ENCODE measurements around the gene KSR1.

KSR1 gene

DNA sequence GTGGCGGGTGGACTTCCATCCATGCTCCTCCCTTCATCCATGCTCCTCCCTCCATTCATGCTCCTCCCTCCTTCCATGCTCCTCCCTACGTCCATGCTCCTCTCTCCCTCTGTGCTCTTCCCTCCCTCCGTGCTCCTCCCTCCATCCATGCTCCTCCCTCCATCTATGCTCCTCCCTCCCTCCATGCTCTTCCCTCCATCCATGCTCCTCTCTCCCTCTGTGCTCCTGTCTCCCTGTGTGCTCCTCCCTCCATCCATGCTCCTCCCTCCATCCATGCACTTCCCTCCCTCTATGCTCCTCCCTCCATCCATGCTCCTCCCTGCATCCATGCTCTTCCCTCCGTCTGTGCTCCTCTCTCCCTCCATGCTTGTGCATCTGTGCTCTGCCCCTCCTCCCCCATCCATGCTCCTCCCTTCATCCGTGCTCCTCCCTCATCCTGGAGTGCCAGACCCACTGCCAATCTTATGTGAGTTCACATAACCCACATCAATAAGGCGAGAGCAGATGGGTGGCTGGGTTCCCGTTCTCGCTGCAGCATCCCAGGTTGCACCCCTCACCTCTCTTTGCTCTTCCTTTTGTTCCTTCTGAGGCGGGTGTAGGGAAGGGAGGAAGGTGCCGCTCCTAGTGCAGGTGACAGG lies 22.8 kb downstream of the KSR1 start:
- TF ChIP-seq, protein P1, sequence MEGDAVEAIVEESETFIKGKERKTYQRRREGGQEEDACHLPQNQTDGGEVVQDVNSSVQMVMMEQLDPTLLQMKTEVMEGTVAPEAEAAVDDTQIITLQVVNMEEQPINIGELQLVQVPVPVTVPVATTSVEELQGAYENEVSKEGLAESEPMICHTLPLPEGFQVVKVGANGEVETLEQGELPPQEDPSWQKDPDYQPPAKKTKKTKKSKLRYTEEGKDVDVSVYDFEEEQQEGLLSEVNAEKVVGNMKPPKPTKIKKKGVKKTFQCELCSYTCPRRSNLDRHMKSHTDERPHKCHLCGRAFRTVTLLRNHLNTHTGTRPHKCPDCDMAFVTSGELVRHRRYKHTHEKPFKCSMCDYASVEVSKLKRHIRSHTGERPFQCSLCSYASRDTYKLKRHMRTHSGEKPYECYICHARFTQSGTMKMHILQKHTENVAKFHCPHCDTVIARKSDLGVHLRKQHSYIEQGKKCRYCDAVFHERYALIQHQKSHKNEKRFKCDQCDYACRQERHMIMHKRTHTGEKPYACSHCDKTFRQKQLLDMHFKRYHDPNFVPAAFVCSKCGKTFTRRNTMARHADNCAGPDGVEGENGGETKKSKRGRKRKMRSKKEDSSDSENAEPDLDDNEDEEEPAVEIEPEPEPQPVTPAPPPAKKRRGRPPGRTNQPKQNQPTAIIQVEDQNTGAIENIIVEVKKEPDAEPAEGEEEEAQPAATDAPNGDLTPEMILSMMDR (IDR thresholded peaks at IDR 0.05; ENCODE audit: low read depth, low read length), result no peak
- no peak overlapping the region for H3K4me3 ChIP-seq (ENCODE audit: low read depth, low read length)

DNA sequence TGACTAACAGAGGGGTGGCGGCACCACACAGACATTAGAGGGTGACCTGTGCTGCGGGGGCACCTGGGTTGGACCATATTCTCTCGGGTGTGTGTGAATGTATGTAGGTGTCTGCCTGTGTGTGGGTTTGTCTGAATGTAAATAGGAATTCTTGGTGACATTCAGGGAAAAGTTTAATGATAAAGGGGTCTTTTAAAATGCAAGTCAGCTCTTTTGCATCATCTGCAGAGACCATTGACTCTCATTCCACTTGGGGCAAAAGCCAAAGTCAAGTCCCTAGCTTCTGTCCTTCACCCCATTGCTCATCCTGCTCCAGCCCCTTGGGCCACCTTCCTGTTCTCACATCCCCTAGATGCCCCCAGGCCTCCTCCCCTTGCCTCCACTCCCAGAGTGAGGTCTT lies 23.6 kb downstream of the KSR1 start:
- H3K4me3 ChIP-seq (ENCODE audit: low read depth, low read length), result no peak overlapping the region
- TF ChIP-seq, protein P1 (IDR thresholded peaks at IDR 0.05; ENCODE audit: low read depth, low read length), result no peak

DNA sequence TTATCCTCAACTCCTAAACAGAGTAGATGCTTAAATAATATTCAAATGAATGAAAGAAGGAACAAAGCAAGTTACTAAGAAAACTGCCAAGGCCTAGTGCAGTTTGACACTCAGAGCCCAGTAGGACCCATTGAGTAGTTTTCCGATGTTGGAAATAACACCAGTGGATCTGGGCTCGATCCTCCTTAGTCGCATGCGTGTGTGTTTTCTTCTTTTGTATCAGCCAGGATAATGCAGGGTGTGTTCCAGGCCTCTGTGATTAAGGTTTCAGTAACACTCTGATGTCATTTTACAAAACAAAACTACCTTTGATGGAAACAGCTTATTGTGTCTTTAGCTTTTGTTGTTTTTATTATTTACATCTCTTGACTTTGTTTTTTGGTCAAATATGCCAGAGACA lies 24.5 kb downstream of the KSR1 start:
- TF ChIP-seq, protein P1 (IDR thresholded peaks at IDR 0.05; ENCODE audit: low read depth, low read length), result no peak

DNA sequence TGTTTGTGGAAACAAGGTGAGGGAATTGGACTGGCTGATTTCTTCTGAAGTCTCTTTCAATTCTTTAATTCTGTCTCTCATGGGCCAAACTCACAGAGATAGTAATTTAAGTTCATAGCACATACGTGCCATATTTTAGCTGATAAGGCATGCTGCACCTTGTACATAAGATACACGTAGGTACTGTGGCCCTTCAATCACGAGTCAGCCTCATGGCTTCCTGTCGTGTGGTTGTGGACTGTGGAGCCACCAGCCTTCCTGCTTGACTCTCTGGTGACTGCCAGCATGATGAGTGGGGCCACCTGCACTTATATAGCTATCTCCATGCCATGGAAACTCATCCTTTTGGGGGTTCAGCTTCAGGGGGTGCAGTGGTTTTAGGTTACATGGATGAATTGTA lies 25.1 kb downstream of the KSR1 start:
- no peak overlapping the region for H3K4me3 ChIP-seq (ENCODE audit: low read depth, low read length)
- TF ChIP-seq, protein P1 (IDR thresholded peaks at IDR 0.05; ENCODE audit: low read depth, low read length), result no peak

More for the DNA sequence above, 24.5 kb downstream of the KSR1 start:
- no peak overlapping the region for H3K4me3 ChIP-seq (ENCODE audit: low read depth, low read length)

DNA sequence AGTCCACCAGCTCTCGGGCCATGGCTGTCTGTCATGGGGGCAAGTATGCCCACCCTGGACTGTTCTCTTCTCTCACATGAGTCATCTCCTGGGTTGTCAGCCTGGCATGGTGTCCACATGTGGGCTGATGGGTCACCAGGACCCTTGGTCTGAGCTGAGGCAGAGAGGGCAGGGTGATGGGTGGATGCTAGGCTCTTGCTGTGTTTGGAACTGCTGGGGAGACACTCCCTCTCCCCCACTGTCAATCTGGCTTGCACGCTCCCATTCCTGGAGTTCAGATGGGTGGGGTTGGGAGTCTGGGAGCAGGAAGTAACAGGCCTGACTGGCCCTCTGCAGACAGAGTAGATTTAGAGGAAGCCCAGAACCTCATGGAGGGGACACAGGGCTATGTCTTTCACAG lies 28.9 kb downstream of the KSR1 start:
- H3K4me3 ChIP-seq (ENCODE audit: low read depth, low read length), result no peak overlapping the region
- TF ChIP-seq, protein P1 (IDR thresholded peaks at IDR 0.05; ENCODE audit: low read depth, low read length), result no peak

DNA sequence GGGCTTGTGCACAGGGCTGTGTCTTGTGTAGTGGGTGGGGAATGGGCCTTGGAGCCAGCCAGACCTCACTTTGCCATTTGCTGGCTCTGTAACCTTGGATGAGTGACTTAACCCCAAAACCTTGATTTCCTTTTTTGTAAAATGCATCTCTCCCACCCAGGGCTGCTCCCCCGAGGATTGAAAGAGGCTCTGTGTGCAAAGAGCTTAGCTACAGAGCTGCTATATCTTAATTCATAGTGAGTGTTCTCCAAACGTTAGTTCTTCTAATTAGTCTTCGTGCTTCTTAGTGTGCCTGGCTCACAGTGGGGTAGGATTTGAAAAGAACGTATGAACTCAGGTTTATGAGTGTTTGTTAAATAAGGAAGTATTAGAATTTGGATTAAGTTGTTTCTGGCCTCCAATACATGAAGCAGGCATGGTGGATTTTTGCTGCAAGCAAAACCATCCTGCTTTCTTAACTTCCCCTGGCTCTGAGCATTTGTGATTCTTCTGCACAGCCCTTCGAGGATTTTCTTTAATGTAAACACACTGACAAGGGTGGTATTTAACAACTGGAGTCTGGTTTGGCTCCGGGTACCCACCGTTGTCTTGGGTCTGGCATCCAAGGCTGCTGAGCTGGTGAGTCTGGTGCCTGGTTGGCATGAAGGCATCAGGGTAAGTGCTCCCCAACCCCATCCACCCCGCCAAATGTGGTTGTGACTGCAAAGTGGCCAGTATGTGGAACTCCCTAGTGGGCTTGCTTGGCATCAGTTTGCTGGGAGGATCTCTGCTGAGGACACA lies 29.7 kb downstream of the KSR1 start:
- TF ChIP-seq, protein P1 (IDR thresholded peaks at IDR 0.05; ENCODE audit: low read depth, low read length), result no peak
- no peak overlapping the region for H3K4me3 ChIP-seq (ENCODE audit: low read depth, low read length)

DNA sequence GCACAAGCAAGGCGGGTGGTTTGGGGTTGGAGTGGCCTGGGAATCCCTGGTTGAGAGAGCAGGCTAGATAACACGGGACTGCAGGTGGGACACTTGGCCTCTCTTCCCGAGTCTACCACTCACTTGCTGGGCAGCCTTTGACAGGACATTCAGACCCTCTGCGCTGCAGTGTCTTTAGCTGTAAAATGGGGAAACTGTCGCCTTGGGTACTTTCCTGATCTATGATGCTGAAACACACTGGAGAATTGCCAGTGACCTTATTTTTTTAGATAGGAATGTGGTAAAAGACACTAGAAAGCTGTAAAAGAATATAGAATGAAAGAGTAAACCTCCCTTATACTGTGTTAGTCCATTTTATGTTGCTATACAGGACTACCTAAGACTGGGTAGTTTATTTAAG lies 30.5 kb downstream of the KSR1 start:
- TF ChIP-seq, protein P1 (IDR thresholded peaks at IDR 0.05; ENCODE audit: low read depth, low read length), result no peak
- H3K4me3 ChIP-seq (ENCODE audit: low read depth, low read length), result no peak overlapping the region
